ENCODE results near the gene CPNE4.
"Not testable (repeated sequence)": the region's sequence is repeated elsewhere in the genome, so short reads cannot be mapped to it uniquely, and the experiment has no call there.

The CPNE4 gene

DNA sequence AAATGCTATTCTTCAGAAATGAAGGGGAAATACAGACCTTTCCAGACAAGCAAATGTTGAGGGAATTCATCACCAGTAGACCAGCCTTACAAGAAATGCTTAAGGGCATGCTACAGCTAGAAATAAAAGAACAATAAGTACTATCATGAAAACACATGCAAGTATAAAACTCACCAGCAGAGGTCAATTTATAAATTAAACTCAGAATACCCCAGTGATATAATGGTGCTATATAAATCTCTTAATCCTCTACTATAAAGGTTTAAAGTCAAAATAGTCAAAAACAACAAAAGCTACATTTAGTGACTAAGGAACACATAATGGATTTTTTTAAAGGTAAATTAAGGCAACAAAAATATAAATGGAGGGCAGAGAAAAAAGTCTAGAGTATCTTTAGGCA lies 142.5 kb downstream of the CPNE4 start:
- H3K36me3 ChIP-seq (ENCODE audit: insufficient read depth, low read length): no peaks in the 10 kb centered on the region
- no peaks in the 10 kb centered on the region for H3K79me2 ChIP-seq (ENCODE audit: insufficient read depth, low read length)
- H3F3A ChIP-seq (ENCODE audit: low read depth): no peaks in the 10 kb centered on the region
- no peak overlapping the region for H2AFZ ChIP-seq (ENCODE audit: low read length)
- H3K4me1 ChIP-seq (ENCODE audit: insufficient read depth, low read length, poor library complexity, severe bottlenecking): no peaks in the 10 kb centered on the region
- TF ChIP-seq, protein P1, sequence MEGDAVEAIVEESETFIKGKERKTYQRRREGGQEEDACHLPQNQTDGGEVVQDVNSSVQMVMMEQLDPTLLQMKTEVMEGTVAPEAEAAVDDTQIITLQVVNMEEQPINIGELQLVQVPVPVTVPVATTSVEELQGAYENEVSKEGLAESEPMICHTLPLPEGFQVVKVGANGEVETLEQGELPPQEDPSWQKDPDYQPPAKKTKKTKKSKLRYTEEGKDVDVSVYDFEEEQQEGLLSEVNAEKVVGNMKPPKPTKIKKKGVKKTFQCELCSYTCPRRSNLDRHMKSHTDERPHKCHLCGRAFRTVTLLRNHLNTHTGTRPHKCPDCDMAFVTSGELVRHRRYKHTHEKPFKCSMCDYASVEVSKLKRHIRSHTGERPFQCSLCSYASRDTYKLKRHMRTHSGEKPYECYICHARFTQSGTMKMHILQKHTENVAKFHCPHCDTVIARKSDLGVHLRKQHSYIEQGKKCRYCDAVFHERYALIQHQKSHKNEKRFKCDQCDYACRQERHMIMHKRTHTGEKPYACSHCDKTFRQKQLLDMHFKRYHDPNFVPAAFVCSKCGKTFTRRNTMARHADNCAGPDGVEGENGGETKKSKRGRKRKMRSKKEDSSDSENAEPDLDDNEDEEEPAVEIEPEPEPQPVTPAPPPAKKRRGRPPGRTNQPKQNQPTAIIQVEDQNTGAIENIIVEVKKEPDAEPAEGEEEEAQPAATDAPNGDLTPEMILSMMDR (conservative IDR thresholded peaks at IDR 0.05; ENCODE audit: low read length): peak; percentile 41
- no peak for TF ChIP-seq EZH2phosphoT487 (IDR thresholded peaks at IDR 0.05; ENCODE audit: borderline replicate concordance)
- H3K27me3 ChIP-seq (ENCODE audit: insufficient read depth, low read length, poor library complexity, severe bottlenecking): no peaks in the 10 kb centered on the region
- H3K9ac ChIP-seq (ENCODE audit: low read depth, low read length, poor library complexity, severe bottlenecking): no peak overlapping the region
- H3K4me2 ChIP-seq (ENCODE audit: low read depth, low read length, poor library complexity, severe bottlenecking): no peak overlapping the region
- H3K9me2 ChIP-seq (replicated peaks; ENCODE audit: low read depth, low read length): no peaks in the 10 kb centered on the region
- H3K9me3 ChIP-seq (ENCODE audit: insufficient read depth, low read depth, low read length): no peaks in the 10 kb centered on the region
- H4K20me1 ChIP-seq (ENCODE audit: insufficient read depth, low read length, poor library complexity, severe bottlenecking): no peaks in the 10 kb centered on the region
- no peak overlapping the region for H3K4me3 ChIP-seq (ENCODE audit: low read length, poor library complexity, severe bottlenecking)

DNA sequence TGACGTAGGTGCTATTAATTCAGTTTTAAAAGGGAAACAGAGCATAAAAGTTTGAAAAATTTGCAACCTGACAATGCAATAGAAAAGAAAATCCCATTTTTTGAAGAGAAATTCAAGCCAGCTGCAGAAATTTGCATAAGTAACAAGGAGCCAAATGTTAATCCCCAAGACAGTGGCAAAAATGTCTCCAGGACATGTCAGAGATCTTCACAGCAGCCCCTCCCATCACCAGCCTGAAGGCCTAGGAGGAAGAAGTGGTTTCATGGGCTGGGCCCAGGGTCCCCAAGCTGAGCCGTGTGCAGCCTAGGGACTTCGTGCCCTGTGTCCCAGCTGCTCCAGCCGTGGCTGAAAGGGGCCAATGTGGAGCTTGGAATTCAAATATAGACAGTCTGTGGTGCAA lies 148.9 kb downstream of the CPNE4 start:
- H4K20me1 ChIP-seq (ENCODE audit: insufficient read depth, low read length, poor library complexity, severe bottlenecking); H3K36me3 ChIP-seq (ENCODE audit: insufficient read depth, low read length); H3K79me2 ChIP-seq (ENCODE audit: insufficient read depth, low read length); H3K4me1 ChIP-seq (ENCODE audit: insufficient read depth, low read length, poor library complexity, severe bottlenecking); H3F3A ChIP-seq (ENCODE audit: low read depth); H2AFZ ChIP-seq (ENCODE audit: low read length); H3K4me2 ChIP-seq (ENCODE audit: low read depth, low read length, poor library complexity, severe bottlenecking); H3K9ac ChIP-seq (ENCODE audit: low read depth, low read length, poor library complexity, severe bottlenecking); H3K27me3 ChIP-seq (ENCODE audit: insufficient read depth, low read length, poor library complexity, severe bottlenecking); H3K9me2 ChIP-seq (replicated peaks; ENCODE audit: low read depth, low read length); H3K4me3 ChIP-seq (ENCODE audit: low read length, poor library complexity, severe bottlenecking); H3K9me3 ChIP-seq (ENCODE audit: insufficient read depth, low read depth, low read length): not testable (repeated sequence)

DNA sequence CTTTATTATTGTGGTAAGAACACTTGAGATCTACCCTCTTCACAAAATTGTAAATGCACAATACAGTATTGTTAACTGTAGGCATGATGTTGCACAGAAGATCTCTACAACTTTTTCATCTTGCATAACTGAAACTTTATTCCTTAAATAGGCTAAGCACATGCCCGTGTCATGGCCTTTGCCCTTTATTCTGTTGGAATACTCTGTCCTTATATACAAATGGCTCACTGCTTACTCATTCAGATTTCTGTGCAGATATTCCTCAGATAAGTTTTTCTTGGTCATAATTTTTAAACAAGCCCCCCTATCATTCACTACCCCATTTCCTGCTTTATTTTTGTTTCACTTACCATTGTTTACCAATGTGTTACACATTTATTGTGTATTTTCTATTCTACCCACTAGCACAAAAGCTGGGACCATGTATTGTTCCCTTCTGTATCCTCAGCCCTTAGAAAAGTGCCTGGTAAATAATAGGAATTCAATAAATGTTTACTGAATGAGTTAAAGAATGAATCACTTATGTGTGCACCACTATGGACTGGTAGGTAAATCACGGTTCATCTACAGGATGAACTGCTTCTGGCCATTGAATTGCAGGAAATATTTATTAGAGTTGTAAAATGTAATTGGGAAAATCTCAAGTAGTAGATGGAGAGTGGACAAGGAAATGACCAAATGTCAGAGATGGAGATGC lies 151.0 kb downstream of the CPNE4 start:
- H3K4me1 ChIP-seq (ENCODE audit: insufficient read depth, low read length, poor library complexity, severe bottlenecking): no peaks in the 10 kb centered on the region
- H3K4me2 ChIP-seq (ENCODE audit: low read depth, low read length, poor library complexity, severe bottlenecking): no peak overlapping the region
- H3K9me2 ChIP-seq (replicated peaks; ENCODE audit: low read depth, low read length): no peaks in the 10 kb centered on the region
- no peaks in the 10 kb centered on the region for H3F3A ChIP-seq (ENCODE audit: low read depth)
- H3K27me3 ChIP-seq (ENCODE audit: insufficient read depth, low read length, poor library complexity, severe bottlenecking): no peaks in the 10 kb centered on the region
- no peak overlapping the region for H3K4me3 ChIP-seq (ENCODE audit: low read length, poor library complexity, severe bottlenecking)
- H3K9me3 ChIP-seq (ENCODE audit: insufficient read depth, low read depth, low read length): no peaks in the 10 kb centered on the region
- H2AFZ ChIP-seq (ENCODE audit: low read length): no peak overlapping the region
- H3K9ac ChIP-seq (ENCODE audit: low read depth, low read length, poor library complexity, severe bottlenecking): no peak overlapping the region
- no peaks in the 10 kb centered on the region for H4K20me1 ChIP-seq (ENCODE audit: insufficient read depth, low read length, poor library complexity, severe bottlenecking)
- no peak for TF ChIP-seq EZH2phosphoT487 (IDR thresholded peaks at IDR 0.05; ENCODE audit: borderline replicate concordance)
- no peaks in the 10 kb centered on the region for H3K79me2 ChIP-seq (ENCODE audit: insufficient read depth, low read length)
- H3K36me3 ChIP-seq (ENCODE audit: insufficient read depth, low read length): no peaks in the 10 kb centered on the region

DNA sequence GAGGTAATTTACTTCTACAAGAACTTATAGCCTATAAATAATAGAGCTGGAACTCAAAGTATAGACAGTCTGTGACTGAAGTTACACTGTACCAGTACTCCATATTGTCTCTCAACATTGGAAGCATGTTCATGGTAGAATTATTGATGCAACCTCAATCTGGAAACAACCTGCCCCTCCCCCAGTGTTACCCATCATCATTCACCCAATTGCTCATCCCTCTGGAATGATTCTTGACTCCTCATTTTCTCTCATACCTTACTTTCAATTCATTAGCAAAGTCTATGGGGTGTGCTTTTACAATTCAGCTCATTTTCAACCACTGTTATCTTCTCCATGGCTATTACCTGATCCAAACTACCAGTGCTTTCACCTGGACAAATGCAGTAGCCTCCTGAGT lies 151.7 kb downstream of the CPNE4 start:
- Histone ChIP-seq H3K4me2 (ENCODE audit: low read depth, low read length, poor library complexity, severe bottlenecking) (no peak overlapping the region), H2AFZ (ENCODE audit: low read length) (no peak overlapping the region), H3K9ac (ENCODE audit: low read depth, low read length, poor library complexity, severe bottlenecking) (no peak overlapping the region), H3K79me2 (ENCODE audit: insufficient read depth, low read length) (no peaks in the 10 kb centered on the region), H3K27me3 (ENCODE audit: insufficient read depth, low read length, poor library complexity, severe bottlenecking) (no peaks in the 10 kb centered on the region), H4K20me1 (ENCODE audit: insufficient read depth, low read length, poor library complexity, severe bottlenecking) (no peaks in the 10 kb centered on the region), H3K4me3 (ENCODE audit: low read length, poor library complexity, severe bottlenecking) (no peak overlapping the region), H3K9me2 (replicated peaks; ENCODE audit: low read depth, low read length) (no peaks in the 10 kb centered on the region), H3K9me3 (ENCODE audit: insufficient read depth, low read depth, low read length) (no peaks in the 10 kb centered on the region), H3F3A (ENCODE audit: low read depth) (no peaks in the 10 kb centered on the region), H3K4me1 (ENCODE audit: insufficient read depth, low read length, poor library complexity, severe bottlenecking) (no peaks in the 10 kb centered on the region), H3K36me3 (ENCODE audit: insufficient read depth, low read length) (no peaks in the 10 kb centered on the region)
- no peak for TF ChIP-seq EZH2phosphoT487 (IDR thresholded peaks at IDR 0.05; ENCODE audit: borderline replicate concordance)
